Liver (tissue), 9 donors: ENCODE data around the gene NF1. TPM values are rescaled to one million over a fixed set of nuclear protein-coding genes. Genes with fewer than 3 reads are reported as not detected.

Experiments
- DNase-seq: peaks from one replicate; pipeline ENCODE4 v3.0.0-alpha.2; 2017; ENCODE audit warnings: low spot score
- H3K27ac ChIP-seq, 2 donors: one replicate each; pipeline ENCODE4 v1.7.0; 2013; ENCODE audit warnings: inconsistent platforms in 2 of 2, low read length in 2 of 2, control low read depth in 1 of 2, low read depth in 1 of 2, mild to moderate bottlenecking in 1 of 2
- H3K27me3 ChIP-seq, 4 donors: one replicate each; pipeline versions ENCODE4 v1.6.1 to v1.7.0; 2013; ENCODE audit warnings: low read length in 3 of 4, inconsistent platforms in 1 of 4, mild to moderate bottlenecking in 1 of 4, moderate library complexity in 1 of 4; ENCODE audit not compliant: control insufficient read depth in 4 of 4, insufficient read depth in 4 of 4
- H3K36me3 ChIP-seq, 4 donors: one replicate each; pipeline versions ENCODE4 v1.6.1 to v1.7.0; 2013; ENCODE audit warnings: low read length in 3 of 4, mild to moderate bottlenecking in 3 of 4, low read depth in 1 of 4, moderate library complexity in 1 of 4; ENCODE audit not compliant: control insufficient read depth in 4 of 4, insufficient read depth in 3 of 4
- H3K4me1 ChIP-seq, 4 donors: one replicate each; pipeline versions ENCODE4 v1.6.1 to v1.7.0; 2013; ENCODE audit warnings: low read length in 3 of 4, mild to moderate bottlenecking in 3 of 4, moderate library complexity in 1 of 4; ENCODE audit not compliant: control insufficient read depth in 4 of 4, insufficient read depth in 4 of 4
- H3K4me3 ChIP-seq, 3 donors: one replicate each; pipeline versions ENCODE4 v1.6.1 to v1.7.0; 2013; ENCODE audit warnings: low read length in 3 of 3, control low read depth in 1 of 3, low read depth in 1 of 3, mild to moderate bottlenecking in 1 of 3
- H3K9ac ChIP-seq, 2 donors: one replicate each; pipeline ENCODE4 v1.7.0; 2013; ENCODE audit warnings: low read length in 2 of 2, mild to moderate bottlenecking in 2 of 2, moderate library complexity in 2 of 2, control low read depth in 1 of 2, low read depth in 1 of 2
- H3K9me3 ChIP-seq, 4 donors: one replicate each; pipeline versions ENCODE4 v1.6.1 to v1.7.0; 2013; ENCODE audit warnings: low read length in 3 of 4; ENCODE audit not compliant: control insufficient read depth in 4 of 4
- EGR1 ChIP-seq, 2 donors: IDR thresholded peaks; 2 replicates each; pipeline ENCODE4 v1.6.1; 2016 to 2018; ENCODE audit warnings: antibody characterized with exemption in 2 of 2, low read depth in 2 of 2
- GABPA ChIP-seq, 2 donors: IDR thresholded peaks in 1 of 2; conservative IDR thresholded peaks in 1 of 2; 2 replicates each; pipeline ENCODE4 v1.6.1; 2016; ENCODE audit warnings: antibody characterized with exemption in 2 of 2, mild to moderate bottlenecking in 1 of 2, moderate library complexity in 1 of 2
- HNF4A ChIP-seq, 2 donors: conservative IDR thresholded peaks; 2 replicates each; pipeline ENCODE4 v1.6.1; 2016; ENCODE audit warnings: antibody characterized with exemption in 2 of 2, mild to moderate bottlenecking in 2 of 2
- HNF4G ChIP-seq: IDR thresholded peaks from 2 replicates; pipeline ENCODE4 v1.6.1; 2016; ENCODE audit warnings: antibody characterized with exemption
- NR2F2 ChIP-seq: IDR thresholded peaks from 2 replicates; pipeline ENCODE4 v1.6.1; 2016; ENCODE audit warnings: antibody characterized with exemption
- RAD21 ChIP-seq, 2 donors: IDR thresholded peaks; 2 replicates each; pipeline ENCODE4 v1.6.1; 2016; ENCODE audit warnings: antibody characterized with exemption in 2 of 2, mild to moderate bottlenecking in 2 of 2
- RXRA ChIP-seq, 2 donors: IDR thresholded peaks; 2 replicates each; pipeline ENCODE4 v1.6.1; 2017 to 2018; ENCODE audit warnings: antibody characterized with exemption in 2 of 2, mild to moderate bottlenecking in 1 of 2
- SP1 ChIP-seq: IDR thresholded peaks from 2 replicates; pipeline ENCODE4 v1.6.1; 2018; ENCODE audit warnings: antibody characterized with exemption, mild to moderate bottlenecking
- YY1 ChIP-seq: IDR thresholded peaks from 2 replicates; pipeline ENCODE4 v1.6.1; 2016; ENCODE audit warnings: antibody characterized with exemption, mild to moderate bottlenecking
- WGBS: extraction: QIAGEN DNeasy Blood & Tissue Kit; methylation state at CpG from one replicate; pipeline ENCODE4 v1.1.7; 2013; 5-methylcytosine and 5-hydroxymethylcytosine counted together
- polyA plus RNA-seq, 2 donors: library from polyadenylated mRNA; stranded (reverse) in 1 of 2; unstranded in 1 of 2; fragments of 200-250 nt in 1 of 2; fragments of >200 nt in 1 of 2; fragmentation: Nextera tagmentation in 1 of 2; extraction: Ambion mirVana in 1 of 2; gene quantifications; one replicate each; pipeline versions ENCODE4 v1.2.1 to v1.2.3, GENCODE V29; 2013 to 2015
- total RNA-seq, 2 donors: library from RNA; depleted of rRNA; stranded (reverse); fragments of >200 nt; gene quantifications; one replicate each; pipeline ENCODE4 v1.2.3, GENCODE V29; 2014
- TF ChIP-seq, protein P1 (sequence below): IDR thresholded peaks from 2 replicates; pipeline ENCODE4 v1.6.1; 2016; ENCODE audit warnings: antibody characterized with exemption
- TF ChIP-seq, protein P2 (sequence below): fragments of 150-350 bp; IDR thresholded peaks from 2 replicates; pipeline ENCODE4 v1.5.1; 2017; ENCODE audit warnings: improper control_type of control experiment, low read depth, low read length; ENCODE audit not compliant: missing input control
- TF ChIP-seq, protein P3 (sequence below): IDR thresholded peaks from 2 replicates; pipeline ENCODE4 v1.6.1; 2016; ENCODE audit warnings: antibody characterized with exemption
- TF ChIP-seq, protein P4 (sequence below): IDR thresholded peaks from 2 replicates; pipeline ENCODE4 v1.6.1; 2016; ENCODE audit warnings: antibody characterized with exemption, mild to moderate bottlenecking
- donor health status: healthy.
- donor health status: healthy.
- donor health status: healthy.
- donor health status: healthy.
- donor health status: healthy.

Gene NF1
- total and polyA plus RNA-seq, 4 donors: 4.6 to 42.6 (median 13.5) TPM

DNA sequence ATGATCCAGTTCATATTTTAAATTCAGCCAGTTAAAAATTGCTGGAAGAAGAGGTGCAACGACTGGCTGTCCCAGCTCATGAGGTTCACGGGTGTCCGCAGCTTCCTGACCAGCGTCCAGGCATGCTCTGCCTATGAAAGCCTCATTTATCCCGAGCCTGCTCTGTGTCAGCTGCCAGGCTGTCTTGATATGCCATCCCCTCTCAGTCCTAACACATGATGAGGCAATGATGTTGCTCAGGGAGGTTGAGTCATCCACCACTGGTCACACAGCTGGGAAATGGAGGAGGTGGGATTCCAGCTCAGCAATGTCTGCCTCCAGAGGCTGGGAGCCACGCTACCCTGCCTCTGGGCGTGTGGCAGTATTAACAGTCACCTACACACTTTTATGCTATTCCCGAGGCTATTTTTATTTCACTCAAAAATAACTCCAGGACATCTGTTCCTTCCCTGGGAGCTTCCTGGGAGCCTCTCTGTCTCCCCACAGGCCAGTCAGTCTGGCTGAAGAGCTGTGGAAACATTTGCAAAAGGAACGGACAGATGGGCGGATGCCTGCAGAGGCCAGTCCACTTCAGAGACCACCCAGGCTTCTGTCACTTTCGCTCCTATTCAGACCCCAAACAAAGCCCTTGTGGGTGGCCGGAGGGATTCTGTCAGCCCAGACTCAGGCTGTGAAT, 319.2 kb downstream of the NF1 start:
- no peaks in the 10 kb centered on the region for H3K9me3 ChIP-seq
- H3K27me3 ChIP-seq: no peaks in the 10 kb centered on the region
- no peak overlapping the region for H3K9ac ChIP-seq
- no peaks in the 10 kb centered on the region for H3K4me1 ChIP-seq
- no peak overlapping the region for H3K4me3 ChIP-seq
- H3K27ac ChIP-seq: no peak overlapping the region
- no peaks in the 10 kb centered on the region for H3K36me3 ChIP-seq
- 70% methylated on average over 12 of the region's 12 CpGs for WGBS
- TF ChIP-seq, protein P1, sequence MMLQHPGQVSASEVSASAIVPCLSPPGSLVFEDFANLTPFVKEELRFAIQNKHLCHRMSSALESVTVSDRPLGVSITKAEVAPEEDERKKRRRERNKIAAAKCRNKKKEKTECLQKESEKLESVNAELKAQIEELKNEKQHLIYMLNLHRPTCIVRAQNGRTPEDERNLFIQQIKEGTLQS: no peak
- no peak for TF ChIP-seq NR2F2
- no peak for DNase-seq

DNA sequence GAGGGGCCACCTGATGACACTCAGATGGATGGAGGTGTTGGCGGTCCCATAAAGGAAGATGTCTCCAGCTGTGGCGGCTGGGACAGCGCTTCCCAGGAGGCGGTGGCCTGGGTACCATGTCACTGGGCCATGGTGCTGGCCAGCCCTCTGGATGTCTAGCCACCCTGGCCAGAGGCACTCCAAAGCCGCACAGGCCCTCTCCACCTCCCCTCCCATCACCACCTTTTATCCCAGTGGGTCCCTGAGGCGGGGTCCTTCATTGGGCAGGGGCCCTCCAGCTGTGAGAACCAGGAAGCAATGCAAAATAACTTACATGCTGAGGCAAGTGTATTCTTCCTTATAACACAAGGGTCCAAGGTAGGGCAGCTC, 319.8 kb downstream of the NF1 start:
- Histone ChIP-seq H3K4me1 (no peaks in the 10 kb centered on the region), H3K36me3 (no peaks in the 10 kb centered on the region), H3K4me3 (no peak overlapping the region), H3K9me3 (no peaks in the 10 kb centered on the region), H3K27ac (no peak overlapping the region), H3K9ac (no peak overlapping the region), H3K27me3 (no peaks in the 10 kb centered on the region)
- DNase-seq: no peak
- WGBS: 85% methylated on average over 6 of the region's 6 CpGs
- TF ChIP-seq, protein P1: no peak
- TF ChIP-seq GABPA (IDR thresholded peaks at IDR 0.05 in 1 of 2, conservative IDR thresholded peaks at IDR 0.05 in 1 of 2): no peak
- TF ChIP-seq RAD21 (IDR thresholded peaks at IDR 0.05): no peak
- TF ChIP-seq HNF4A (conservative IDR thresholded peaks at IDR 0.05): no peak
- TF ChIP-seq RXRA (IDR thresholded peaks at IDR 0.05): no peak
- no peak for TF ChIP-seq EGR1 (IDR thresholded peaks at IDR 0.05; ENCODE audit: low read depth in 2 of 2)
- TF ChIP-seq HNF4G: no peak
- TF ChIP-seq, protein P2, sequence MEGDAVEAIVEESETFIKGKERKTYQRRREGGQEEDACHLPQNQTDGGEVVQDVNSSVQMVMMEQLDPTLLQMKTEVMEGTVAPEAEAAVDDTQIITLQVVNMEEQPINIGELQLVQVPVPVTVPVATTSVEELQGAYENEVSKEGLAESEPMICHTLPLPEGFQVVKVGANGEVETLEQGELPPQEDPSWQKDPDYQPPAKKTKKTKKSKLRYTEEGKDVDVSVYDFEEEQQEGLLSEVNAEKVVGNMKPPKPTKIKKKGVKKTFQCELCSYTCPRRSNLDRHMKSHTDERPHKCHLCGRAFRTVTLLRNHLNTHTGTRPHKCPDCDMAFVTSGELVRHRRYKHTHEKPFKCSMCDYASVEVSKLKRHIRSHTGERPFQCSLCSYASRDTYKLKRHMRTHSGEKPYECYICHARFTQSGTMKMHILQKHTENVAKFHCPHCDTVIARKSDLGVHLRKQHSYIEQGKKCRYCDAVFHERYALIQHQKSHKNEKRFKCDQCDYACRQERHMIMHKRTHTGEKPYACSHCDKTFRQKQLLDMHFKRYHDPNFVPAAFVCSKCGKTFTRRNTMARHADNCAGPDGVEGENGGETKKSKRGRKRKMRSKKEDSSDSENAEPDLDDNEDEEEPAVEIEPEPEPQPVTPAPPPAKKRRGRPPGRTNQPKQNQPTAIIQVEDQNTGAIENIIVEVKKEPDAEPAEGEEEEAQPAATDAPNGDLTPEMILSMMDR: no peak
- TF ChIP-seq YY1: no peak

DNA sequence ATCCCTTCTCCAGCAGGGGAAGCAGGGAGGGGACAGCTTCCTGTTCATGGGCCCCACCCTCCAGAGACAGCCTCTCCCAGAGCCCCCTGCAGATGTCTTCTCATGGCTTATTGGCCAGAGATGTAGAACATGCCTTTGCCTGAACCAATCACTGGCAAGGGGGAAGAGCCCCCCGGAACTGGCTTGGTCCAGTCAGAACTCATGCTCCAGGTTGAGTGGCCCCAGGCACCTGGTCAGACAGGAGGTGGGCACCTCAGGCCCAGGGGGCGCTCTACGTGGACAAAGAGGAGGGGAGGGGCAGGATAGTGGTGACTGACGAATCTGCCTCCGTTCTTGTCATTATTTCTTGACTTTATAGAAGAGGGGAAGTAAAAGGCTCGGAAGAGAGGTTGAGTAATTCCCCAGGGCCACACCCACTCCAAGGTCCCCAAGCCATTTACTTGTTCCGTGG, 320.3 kb downstream of the NF1 start:
- Histone ChIP-seq H3K36me3 (no peaks in the 10 kb centered on the region), H3K27ac (no peak overlapping the region), H3K9ac (no peak overlapping the region), H3K4me1 (no peaks in the 10 kb centered on the region), H3K4me3 (no peak overlapping the region), H3K9me3 (no peaks in the 10 kb centered on the region), H3K27me3 (no peaks in the 10 kb centered on the region)
- TF ChIP-seq HNF4A (conservative IDR thresholded peaks at IDR 0.05) (no peak), SP1 (no peak), HNF4G (no peak), EGR1 (IDR thresholded peaks at IDR 0.05; ENCODE audit: low read depth in 2 of 2) (no peak), YY1 (no peak)
- TF ChIP-seq, protein P3, sequence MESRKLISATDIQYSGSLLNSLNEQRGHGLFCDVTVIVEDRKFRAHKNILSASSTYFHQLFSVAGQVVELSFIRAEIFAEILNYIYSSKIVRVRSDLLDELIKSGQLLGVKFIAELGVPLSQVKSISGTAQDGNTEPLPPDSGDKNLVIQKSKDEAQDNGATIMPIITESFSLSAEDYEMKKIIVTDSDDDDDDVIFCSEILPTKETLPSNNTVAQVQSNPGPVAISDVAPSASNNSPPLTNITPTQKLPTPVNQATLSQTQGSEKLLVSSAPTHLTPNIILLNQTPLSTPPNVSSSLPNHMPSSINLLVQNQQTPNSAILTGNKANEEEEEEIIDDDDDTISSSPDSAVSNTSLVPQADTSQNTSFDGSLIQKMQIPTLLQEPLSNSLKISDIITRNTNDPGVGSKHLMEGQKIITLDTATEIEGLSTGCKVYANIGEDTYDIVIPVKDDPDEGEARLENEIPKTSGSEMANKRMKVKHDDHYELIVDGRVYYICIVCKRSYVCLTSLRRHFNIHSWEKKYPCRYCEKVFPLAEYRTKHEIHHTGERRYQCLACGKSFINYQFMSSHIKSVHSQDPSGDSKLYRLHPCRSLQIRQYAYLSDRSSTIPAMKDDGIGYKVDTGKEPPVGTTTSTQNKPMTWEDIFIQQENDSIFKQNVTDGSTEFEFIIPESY: no peak
- TF ChIP-seq, protein P4, sequence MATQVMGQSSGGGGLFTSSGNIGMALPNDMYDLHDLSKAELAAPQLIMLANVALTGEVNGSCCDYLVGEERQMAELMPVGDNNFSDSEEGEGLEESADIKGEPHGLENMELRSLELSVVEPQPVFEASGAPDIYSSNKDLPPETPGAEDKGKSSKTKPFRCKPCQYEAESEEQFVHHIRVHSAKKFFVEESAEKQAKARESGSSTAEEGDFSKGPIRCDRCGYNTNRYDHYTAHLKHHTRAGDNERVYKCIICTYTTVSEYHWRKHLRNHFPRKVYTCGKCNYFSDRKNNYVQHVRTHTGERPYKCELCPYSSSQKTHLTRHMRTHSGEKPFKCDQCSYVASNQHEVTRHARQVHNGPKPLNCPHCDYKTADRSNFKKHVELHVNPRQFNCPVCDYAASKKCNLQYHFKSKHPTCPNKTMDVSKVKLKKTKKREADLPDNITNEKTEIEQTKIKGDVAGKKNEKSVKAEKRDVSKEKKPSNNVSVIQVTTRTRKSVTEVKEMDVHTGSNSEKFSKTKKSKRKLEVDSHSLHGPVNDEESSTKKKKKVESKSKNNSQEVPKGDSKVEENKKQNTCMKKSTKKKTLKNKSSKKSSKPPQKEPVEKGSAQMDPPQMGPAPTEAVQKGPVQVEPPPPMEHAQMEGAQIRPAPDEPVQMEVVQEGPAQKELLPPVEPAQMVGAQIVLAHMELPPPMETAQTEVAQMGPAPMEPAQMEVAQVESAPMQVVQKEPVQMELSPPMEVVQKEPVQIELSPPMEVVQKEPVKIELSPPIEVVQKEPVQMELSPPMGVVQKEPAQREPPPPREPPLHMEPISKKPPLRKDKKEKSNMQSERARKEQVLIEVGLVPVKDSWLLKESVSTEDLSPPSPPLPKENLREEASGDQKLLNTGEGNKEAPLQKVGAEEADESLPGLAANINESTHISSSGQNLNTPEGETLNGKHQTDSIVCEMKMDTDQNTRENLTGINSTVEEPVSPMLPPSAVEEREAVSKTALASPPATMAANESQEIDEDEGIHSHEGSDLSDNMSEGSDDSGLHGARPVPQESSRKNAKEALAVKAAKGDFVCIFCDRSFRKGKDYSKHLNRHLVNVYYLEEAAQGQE: no peak
- DNase-seq: no peak
- WGBS: 65% methylated on average over 7 of the region's 7 CpGs
